ENCODE results near the gene CXorf49B. TPM values are rescaled to one million over a fixed set of nuclear protein-coding genes. Genes with fewer than 3 reads are reported as not detected.

Gene CXorf49B
- polyA plus RNA-seq, 5 donors, result 0.31 TPM; not detected in 4

- peak; percentile 4 to 7 for DNase-seq
Measured at GRCh38 chrX:71815121-71815905, 52.2 kb downstream of the CXorf49B start.

- no peak for DNase-seq
Measured at GRCh38 chrX:71815906-71816156, 52.7 kb downstream of the CXorf49B start.

Other genes with a start within 250 kb of the CXorf49B start
- gene OGT, start 230.2 kb upstream of the CXorf49B start, polyA plus RNA-seq (ENCODE audit: insufficient read depth in 1 of 5, insufficient read length in 5 of 5, low replicate concordance in 1 of 5), result 100 to 1,000 TPM; 174 to 344 (median 305) TPM
- 1 to 10 TPM; 2.0 to 2.9 (median 2.4) TPM for gene GCNA, start 184.9 kb upstream of the CXorf49B start, polyA plus RNA-seq (ENCODE audit: insufficient read depth in 1 of 5, insufficient read length in 5 of 5, low replicate concordance in 1 of 5)
- gene CXCR3, start 144.8 kb upstream of the CXorf49B start, polyA plus RNA-seq (ENCODE audit: insufficient read depth in 1 of 5, insufficient read length in 5 of 5, low replicate concordance in 1 of 5), result under 1 TPM in 4 of 5 donors, not detected in 1; 0.16 to 0.37 (median 0.25) TPM
- gene CXorf49, start 45.1 kb upstream of the CXorf49B start, polyA plus RNA-seq (ENCODE audit: insufficient read depth in 1 of 5, insufficient read length in 5 of 5, low replicate concordance in 1 of 5), result under 1 TPM in 1 of 5 donors, not detected in 4; 0.31 TPM
- 1 to 10 TPM; 6.2 to 8.9 (median 8.5) TPM for gene NHSL2, start 147.5 kb downstream of the CXorf49B start, polyA plus RNA-seq (ENCODE audit: insufficient read depth in 1 of 5, insufficient read length in 5 of 5, low replicate concordance in 1 of 5)